ENCODE results near the gene MAGI1.

Gene MAGI1

DNA sequence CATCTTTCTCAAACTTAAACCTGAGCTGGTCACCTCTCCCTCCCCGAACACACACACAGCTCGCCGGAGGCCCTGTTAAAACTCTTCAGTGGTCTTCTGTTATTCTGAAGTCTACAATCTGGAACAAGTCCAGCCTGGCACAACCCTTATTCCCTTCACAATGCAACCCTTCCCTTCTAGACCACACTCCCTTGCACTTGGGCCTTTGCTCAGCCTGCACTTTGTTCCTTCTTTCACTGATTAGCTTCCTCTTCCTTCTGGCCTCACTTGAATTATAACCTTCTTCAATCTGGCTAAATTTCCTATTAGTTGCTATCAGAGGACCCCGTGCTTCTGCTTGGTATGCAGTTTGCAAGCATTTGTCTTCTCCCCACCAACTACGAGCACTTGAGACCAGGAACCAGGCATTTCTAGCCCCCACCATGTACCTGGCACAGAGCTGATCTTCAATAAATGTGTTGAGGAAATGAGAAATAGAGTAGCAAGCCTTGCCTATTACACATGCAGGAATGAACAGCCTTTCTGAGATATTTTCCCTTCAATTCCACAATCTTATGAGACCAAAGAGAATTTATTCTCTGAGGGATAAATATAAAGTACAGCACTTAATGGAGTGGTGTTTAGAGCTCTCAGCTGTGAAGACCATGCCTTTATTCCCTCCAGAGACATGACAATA lies 687.8 kb downstream of the MAGI1 start:
- DNase-seq (ENCODE audit: low spot score), result no peak

DNA sequence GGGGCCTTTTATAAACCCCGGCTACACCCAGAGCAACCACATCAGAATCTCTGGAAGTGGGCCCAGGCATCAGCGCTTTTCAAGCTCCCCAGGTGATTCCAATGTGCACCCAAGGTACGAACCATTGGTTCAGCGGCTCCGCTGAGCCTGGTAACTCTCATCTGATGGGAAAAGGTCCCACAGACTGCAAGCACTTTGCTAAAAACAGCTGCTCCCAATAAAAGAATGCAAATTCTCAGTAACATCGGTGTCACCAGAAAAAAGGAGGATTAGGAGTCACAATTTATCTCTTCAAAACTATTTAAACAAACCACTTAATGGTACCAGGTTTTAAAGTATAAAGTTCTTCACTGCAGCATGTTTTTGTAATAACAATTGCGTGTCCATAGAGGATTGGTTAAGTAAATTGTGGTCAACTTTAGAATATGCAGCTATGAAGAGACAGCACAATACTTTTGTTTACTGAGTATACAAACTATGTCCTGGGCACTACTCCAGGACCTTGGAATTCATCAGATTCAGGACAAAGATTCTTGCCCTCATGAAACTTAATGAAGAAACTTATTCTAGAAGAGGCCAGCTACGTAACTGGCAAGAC lies 690.2 kb downstream of the MAGI1 start:
- no peak for DNase-seq (ENCODE audit: low spot score)

DNA sequence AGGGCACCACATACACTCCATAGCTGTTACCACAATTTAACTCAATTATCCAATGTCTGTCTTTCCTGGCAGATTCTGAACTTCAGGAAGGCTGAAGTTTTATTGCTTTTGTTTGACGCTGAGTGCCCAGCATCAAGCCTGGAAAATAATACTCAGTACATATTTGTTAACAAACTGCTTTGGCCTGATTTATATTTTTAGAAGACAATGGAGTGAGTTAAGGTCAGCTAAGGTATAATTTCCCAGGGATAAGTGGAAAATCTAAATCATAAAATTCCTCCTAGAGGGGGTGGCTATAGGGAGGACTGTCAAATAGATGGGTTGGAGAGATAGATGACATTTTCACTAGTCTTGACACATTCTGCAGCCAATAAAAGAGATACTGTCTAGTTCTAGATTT lies 691.6 kb downstream of the MAGI1 start:
- DNase-seq (ENCODE audit: low spot score), result no peak

DNA sequence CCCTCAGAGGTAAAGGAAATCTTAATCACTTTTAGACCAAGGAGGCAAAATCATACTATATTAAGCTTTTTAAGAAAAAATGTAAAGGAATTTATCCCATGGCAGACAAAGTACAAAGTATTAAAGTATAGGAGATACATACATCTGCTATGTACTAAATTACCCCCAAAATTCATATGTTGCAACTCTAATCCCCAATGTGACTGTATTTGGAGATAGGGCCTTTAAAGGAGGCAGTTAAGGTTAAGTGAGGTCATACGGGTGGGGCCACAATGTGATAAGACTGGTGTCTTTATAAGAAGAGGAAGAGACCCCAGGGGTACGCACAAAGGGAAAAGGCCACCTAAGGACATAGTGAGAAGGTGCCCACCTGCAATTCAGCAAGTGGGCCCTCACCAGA lies 693.9 kb downstream of the MAGI1 start:
- no peak for DNase-seq (ENCODE audit: low spot score)

DNA sequence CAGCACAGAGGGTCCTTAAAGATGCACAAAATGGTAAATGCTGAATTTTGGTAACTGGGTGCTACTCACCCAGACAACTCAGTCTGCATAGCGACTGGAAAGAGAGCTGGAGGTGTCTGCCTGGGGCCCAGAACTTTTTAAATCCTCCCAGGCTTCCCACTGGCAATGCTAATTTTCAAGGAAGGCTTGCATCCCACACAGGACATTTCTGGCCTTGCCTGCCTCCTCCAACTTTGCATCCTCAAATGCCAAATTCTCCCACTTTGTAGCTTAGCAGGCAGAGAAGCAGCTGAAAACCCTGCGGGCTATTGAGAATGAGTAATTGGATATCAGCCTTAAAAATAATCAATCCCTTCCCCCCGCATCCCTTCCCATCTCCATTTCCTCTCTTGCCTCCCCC lies 694.3 kb downstream of the MAGI1 start:
- DNase-seq (ENCODE audit: low spot score), result no peak

DNA sequence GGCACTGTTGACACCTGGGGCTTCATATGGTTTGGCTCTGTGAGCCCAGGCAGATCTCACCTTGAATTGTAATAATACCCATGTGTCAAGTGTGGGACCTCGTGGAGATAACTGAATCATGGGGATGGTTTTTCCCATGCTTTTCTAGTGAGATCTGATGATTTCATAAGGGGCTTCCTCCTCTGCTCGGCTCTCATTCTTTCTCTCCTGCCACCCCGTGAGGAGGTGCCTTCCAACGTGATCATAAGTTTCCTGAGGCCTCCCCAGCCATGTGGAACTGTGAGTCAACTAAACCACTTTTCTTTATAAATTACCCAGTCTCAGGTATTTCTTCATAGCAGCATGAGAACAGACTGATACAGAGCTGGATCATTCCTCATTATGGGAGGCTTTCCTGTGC lies 695.0 kb downstream of the MAGI1 start:
- DNase-seq (ENCODE audit: low spot score), result no peak

DNA sequence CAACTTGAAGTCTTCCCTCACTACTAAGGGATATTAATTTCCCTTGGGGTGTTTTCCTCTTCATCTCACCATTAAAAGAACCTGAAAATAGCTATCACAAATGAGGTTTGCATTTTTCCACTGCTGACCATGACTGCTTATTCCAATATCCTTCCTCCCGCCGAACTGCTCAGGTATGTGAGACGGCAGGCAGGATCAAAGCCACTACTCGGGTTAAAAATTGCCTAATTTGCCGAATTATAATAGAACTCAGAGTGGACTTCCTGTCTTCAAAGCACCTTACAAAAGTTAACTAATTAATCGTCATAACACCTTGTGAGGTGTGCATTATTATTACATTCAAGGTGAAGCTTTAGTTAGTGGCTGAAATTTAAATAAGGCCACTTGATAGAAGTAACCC lies 695.7 kb downstream of the MAGI1 start:
- DNase-seq (ENCODE audit: low spot score), result no peak

DNA sequence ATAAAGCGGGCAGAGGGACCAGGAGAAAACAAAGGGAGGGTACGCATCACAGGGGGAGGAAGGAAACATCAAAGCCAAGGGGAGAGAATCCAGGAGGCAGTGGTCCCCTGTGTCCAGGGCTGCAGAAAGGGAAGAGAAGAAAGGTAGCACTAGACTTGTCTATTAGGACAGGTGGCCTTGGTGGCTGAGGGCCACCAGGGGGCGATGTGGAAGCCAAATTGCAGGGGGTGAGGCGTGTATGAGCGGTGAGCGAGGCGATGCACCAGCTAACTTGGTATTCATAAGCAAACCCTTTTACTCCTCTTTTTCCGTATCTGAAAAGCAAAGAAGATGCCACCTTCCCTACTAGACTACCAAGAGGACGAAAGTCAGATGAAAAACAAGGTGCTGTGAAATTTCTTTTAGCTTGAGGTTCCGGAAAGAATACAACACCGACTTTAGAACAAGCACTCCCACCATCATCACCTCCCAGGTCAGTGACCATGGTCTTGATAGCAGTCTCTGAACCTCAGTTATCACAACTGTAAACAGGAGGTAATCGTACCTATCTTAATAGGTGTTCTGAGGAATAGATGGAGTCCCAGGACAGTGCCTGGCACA lies 696.5 kb downstream of the MAGI1 start:
- DNase-seq (ENCODE audit: low spot score), result peak; percentile 9

DNA sequence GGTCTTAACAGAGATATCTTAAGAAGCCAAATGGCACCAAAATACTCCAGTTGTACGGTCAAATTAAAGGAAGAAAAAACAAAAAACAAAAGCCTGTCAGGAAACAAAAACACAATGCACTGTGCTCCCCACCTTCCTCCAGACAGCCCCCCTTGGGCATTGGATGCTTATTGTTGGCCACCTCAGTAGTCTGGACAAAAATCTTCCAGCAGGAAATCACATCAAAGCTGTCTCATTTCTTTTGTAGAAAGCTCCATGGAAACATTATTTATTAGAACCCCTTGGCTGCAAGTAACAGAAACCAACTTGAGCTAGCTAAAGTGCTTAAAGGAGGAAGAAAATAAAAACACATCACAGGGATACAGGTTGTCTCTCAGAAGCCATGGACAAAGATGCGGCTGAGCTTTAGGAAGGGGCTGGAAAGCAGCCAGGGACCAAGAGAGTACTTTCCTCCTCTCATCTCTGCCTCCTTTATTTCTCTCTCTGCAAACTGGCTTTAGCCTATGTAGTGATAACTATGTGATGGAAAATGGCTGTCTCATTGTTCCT lies 699.5 kb downstream of the MAGI1 start:
- no peak for DNase-seq (ENCODE audit: low spot score)

DNA sequence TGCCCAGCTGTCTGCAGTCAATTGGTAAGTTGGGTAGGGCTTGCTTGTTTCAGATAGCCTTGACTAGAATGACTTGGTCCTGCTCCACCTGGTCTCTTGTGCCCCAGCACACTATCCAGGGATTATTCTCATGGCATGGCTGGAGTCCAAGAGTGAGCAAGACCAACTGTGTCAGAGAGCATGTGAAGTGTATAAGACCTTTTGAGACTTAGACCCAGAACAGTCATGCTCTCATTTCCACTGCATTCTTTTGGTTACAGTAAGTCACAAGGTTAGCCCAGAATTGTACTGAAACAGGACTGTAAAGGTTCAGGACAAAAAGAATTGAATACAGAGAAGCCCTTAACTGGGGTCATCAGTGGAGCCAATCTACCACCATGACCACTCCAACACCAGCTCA lies 700.1 kb downstream of the MAGI1 start:
- DNase-seq (ENCODE audit: low spot score), result no peak

DNA sequence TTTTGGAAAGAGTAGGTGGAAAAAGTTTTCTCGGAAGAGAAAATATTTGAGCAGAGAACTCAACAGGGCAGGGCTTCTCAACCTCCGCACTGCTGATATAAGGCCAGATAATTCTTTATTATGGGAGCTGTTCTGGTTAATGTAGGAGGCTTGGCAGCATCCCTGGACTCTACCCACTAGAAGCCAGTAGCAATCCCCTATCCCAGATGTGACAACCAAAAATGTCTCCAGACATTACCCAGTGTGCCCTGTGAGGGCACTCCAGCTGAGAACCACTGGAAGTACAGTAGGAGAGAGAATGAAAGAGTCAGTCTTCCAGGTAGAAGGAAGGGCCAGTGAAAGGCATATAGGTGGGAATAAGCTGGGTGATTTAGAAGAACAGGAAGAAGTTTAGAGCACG lies 703.1 kb downstream of the MAGI1 start:
- no peak for DNase-seq (ENCODE audit: low spot score)

DNA sequence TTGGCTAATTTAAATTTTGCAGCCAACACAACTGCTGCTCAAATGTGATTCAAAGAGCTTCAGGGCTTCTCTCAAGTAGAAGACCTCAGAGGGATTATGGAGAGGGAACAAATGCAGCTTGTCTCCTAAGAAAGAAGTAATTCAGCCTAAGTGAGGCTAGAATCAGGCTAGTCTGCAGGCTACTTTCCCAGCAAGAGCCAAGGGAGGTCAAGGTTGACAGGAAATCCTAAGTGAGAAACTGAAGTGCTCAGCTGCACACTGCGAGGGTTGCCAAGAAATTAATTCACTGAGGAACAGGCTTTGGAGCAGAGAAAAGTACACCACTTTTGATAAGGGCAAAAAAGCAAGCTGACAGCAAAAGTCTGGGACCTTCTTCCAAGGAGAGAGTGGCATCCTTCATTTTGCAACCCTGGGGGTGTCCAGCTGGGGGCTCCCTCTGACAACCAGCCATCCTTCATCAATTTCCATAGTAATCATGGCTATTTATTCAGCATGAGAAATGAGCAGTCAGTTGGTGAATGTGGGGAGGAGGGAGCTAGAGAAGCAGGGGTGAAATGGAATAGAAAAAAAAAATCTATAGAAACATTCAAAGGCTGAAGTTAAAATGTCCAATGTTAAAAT lies 704.6 kb downstream of the MAGI1 start:
- DNase-seq (ENCODE audit: low spot score), result no peak

DNA sequence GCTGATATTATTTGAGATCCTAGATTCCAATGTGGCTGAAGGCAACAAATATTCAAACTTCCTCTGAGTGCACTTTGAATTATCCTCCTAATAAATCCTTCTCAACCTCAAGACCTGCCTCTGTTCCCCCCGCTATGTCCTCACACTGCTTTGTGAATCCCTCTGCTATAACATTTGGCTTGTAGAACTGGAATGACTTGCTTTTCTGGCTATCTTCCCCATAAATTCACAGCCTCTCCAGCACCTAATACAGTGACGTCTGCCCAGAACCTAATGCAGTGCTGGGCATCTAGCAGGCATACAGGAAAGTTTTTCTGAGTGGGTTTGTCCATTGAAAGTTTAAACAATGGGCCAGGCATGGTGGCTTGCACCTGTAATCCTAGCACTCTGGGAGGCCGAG lies 707.0 kb downstream of the MAGI1 start:
- DNase-seq (ENCODE audit: low spot score), result no peak

DNA sequence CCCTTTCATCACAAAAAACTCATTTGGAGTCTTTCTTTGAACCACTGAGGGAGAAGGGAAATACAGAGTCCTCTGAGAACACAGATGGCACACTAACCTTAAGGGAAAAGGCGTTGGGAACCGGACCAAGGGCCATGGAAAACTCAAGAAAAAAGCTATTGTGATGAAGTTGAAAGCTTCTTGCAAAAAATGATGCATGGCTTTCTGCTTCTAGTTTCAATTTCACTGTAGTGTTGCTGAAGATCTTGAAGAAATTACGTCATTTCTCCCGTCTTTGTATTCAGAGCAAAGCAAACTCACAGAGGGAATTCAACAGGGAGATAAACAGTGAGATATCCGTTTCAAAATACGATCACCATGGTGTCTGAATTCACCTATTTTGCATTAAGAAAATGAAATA lies 708.6 kb downstream of the MAGI1 start:
- DNase-seq (ENCODE audit: low spot score), result no peak

DNA sequence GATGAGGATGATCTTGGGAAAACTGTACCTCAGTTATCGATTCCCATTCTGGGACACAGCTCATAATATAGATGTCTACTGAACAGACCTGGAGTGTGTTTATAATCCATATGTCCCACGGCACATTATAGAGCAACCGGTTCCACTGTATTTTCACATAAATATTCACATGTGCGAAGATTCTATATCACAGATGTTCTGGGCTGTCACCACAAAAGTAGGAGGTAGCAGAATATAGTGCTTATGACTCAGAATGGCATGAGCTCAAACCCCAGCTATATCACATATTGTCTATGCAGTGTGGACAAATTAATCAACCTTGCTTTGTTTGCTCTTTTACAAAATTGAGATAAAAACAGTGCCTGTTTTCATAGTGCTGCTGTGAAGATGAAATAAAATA lies 710.6 kb downstream of the MAGI1 start:
- DNase-seq (ENCODE audit: low spot score), result no peak

DNA sequence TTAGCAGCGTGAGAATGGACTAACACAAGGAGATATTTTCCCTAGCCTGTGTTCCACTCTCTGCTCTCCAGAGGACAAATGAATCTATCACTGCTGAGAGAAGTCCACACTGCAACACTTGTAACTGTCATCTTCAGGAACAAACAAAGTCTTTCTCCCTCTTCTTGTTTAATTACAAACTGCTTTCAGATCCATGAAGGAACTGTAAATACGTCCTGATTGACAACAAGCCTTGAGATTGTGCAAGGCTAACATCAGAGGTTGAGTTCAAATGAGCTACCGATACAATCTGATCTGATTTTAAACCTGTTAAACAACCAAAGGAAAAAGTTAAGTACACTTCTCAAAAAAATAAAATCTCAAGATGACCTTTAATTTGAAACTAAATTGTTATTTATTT lies 712.1 kb downstream of the MAGI1 start:
- DNase-seq (ENCODE audit: low spot score), result no peak

DNA sequence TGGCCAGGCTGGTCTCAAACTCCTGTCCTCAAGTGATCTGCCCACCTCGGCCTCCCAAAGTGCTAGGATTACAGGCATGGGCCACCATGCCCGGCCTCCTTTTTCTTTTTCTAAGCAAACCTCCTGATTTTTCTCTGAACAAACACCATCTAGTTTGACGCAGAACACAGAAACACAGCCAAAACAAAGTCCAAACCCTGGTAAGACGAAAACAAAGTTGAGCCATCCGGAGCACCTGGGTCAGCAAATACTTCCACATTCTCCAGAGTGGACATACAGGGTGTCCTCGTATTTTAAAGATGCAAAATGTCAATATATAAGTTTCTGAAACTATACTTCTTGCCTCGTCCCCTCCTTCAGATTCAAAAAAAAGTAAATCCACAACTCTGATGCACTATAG lies 715.8 kb downstream of the MAGI1 start:
- no peak for DNase-seq (ENCODE audit: low spot score)

DNA sequence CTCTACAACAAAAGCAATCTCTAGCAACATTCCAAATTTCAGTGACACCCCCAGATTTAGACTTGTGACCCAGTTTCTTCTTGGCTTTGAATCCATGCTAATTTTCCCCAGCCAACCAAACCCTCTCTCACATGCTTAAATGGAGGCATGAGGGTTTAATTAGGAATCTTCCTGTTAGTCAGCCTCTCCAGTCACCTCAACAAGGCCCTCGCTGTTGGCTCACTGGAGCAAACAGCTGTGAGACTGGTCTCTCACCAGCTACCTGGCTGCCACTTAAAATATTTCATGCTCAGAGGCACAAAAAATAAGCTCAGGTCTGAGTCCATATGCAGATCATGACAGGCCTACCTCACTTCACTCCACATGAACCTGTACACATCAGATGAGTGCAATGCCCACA lies 720.5 kb downstream of the MAGI1 start:
- no peak for DNase-seq (ENCODE audit: low spot score)

DNA sequence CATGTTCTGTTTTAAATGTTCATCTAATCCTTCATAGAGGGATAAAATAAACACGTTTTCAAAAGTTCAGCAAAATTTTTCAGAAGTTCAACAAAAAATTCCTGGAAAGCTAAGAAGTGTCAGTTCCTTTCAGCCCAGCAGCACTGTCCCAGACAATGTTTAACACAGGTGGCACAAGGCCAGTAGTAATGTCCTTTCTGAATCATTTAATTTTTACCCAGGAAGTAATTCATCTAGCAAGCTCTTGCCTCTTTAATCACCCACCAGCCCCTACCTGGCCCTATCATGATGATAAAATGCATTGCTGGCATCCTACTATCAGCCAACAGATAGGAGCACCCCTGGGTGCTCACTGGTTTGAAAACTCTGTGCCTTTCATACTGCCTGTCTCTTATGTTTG lies 723.8 kb downstream of the MAGI1 start:
- DNase-seq (ENCODE audit: low spot score), result no peak

DNA sequence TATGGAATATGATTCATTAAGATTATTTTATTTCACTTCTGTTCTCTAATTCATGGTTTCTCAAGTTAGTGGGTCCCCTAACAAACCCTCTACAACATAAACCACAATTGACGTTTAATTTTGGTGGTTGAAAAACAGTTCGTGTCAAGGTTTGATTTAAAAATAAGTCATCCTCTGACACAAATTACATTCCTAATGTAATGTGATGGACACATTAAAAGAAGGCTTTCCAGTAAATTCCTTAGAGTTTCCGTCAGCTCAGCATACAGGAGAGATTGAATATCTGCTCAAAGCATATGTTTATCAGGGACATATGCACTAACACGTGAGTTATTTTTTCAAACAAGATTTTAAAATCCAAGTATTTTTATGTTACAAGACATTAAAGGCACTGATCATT lies 724.4 kb downstream of the MAGI1 start:
- no peak for DNase-seq (ENCODE audit: low spot score)

DNA sequence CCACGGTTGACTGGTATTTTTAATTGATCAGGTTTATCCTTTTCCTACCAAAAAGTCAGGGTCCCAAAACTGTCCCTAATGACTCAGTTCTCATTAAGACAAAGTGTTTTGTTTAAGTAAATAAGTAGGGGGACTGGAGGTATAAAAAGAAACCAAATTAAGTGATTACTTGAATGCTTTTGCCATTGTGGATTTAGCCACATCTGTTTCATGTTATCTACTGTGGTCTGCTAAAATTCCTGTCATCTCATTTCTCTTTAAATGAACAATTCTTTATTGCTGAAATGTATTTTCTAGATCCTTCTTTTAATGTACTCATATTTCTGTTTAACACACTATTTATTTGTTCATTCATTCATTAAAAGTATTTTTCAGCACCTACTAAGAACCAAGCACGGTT lies 725.1 kb downstream of the MAGI1 start:
- DNase-seq (ENCODE audit: low spot score), result no peak

DNA sequence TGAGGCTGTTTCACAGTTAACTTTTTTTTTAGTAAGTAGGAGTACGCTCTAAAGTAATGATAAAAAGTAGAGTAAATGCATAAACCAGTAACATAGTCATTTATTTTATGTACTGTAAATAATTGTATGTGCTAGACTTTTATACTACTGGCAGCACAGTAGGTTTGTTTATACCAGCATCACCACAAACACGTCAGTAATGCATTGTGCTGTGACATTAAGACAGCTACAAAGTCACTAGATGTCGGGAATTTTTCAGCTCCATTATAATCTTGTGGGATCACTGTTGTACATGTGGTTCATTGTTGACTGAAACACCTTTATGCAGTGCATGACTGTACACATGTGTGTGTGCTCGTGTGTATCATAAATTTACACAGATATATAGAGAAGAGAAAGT lies 732.9 kb downstream of the MAGI1 start:
- no peak for DNase-seq (ENCODE audit: low spot score)

All from hepatic stellate cell (primary cell).